ENCODE measurements around the gene PNMA8B. TPM values are rescaled to one million over a fixed set of nuclear protein-coding genes. Genes with fewer than 3 reads are reported as not detected.

The PNMA8B gene
- total RNA-seq, 1 experiment from 2014 or later: not detected

DNA sequence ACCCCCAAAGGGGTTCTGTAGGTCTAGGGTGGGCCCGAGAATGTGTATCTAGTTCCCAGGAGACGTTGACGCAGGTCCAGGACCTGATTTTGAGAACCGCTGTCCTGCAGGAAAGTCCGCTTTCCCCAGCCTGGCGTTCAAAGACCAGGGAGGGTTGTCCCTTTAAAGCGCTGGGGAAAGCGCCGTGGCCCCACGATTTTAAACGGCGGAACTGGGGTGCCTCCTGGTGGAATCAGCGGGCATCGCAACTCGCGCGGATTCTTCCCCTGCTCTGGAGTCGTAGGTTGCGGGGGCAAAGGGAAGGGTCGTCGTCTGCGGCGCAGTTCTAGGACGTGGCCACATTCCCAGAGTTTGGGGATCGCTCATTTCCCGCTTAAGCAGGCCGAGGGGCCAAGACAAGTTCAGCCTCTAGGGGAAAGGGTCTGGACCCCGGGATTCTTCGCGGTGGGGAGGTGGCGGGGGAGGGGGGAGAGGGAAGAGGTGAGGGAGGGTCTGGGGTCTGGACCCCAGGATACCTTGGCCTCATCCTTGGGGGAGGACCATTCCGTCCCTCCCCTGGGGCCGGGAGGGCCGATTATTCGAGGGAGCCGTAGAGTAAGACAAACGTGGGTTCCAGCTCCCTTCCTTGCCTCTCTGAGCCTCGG lies 7.7 kb downstream of the PNMA8B start:
- peak; percentile 52 for DNase-seq (ENCODE audit: low read depth)

DNA sequence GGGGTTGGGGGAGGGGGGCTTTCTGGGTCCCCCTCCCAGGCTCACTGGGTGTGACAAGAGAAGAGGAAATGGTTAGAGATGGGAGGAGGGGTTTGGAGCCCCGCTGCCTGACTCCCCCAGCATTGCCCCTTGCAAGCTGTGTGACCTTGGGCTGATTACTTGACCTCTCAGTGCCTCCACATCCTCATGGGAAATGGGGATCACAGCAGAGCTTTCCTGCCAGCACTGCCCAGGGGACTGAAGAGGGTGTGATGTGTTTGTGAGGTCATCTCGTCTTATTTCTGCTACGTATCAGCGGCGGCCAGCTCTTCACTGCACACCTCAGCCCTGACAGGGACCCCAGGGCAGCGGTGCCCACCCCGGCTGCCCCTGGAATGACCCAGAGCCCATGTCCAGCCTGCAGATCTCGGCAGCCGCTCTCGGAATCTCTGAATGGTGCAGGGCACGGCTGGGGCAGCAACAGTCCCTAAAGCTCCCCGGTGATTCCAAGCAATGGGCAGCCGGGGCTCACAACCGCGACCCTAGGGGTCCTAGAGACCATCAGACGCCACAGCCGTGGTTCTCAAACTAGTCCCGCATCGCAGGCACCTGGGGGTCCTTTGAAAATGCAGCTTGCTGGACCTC lies 8.4 kb downstream of the PNMA8B start:
- no peak for DNase-seq (ENCODE audit: low read depth)

DNA sequence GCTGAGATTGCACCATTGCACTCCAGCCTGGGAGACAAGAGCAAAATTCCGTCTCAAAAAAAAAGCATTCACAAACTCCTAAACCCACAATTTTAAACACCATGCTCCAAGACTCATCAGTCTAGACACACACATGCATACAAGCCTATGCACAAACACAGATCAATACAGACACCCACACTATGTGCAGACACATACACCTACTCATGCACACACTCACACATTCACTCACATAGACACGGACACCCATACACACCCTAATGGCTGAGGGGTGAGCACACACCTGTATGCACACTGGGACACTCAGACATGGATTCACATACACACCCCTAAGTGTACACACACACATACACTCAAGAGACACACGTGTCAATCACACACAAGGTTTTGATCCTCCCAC lies 9.3 kb downstream of the PNMA8B start:
- DNase-seq (ENCODE audit: low read depth): no peak

- DNase-seq (ENCODE audit: low read depth): no peak
These were observed 11.0 kb downstream of the PNMA8B start for GRCh38 chr19:46484656-46485055.

GRCh38 chr19:46482631-46483030 lies 13.0 kb downstream of the PNMA8B start:
- DNase-seq (ENCODE audit: low read depth): no peak

DNA sequence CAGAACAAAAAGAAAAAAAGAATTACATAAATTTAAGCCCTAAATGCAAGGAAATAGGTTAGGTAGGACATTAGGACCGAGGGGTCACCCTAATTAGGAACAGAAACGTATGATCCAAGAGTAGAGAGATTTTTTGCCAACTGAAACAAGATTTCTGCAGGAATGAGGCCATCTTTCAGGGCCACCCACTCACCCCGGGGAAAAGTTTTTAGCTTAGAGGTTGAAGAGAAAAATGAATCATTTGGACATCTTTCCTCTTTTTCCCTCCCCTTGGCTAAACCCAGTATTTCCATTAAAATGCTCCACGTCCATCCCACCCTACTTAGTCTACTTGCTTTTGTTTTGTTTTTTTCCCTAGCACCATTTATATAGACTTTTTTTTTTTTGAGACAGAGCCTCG lies 13.7 kb downstream of the PNMA8B start:
- DNase-seq (ENCODE audit: low read depth): no peak

- DNase-seq (ENCODE audit: low read depth): no peak
These were observed 14.3 kb downstream of the PNMA8B start for GRCh38 chr19:46481223-46481848.

DNA sequence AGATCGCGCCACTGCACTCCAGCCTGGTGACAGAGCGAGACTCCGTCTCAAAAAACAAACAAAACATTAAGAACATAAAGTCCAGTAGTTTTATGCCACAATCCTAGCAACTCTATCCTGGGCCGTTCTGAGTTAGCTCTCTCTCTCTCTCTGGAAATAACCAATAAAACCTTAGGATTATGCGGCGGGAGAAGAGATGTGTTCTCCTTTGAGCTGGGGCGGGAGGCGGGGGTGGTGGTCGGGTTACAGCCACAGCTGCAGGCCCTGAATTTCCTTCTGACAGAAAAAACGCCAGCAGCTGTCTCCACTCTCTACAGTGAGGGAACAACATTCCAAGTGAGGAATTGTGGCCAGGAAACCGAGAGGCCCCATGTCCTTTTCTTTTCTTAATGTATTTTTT lies 15.3 kb downstream of the PNMA8B start:
- DNase-seq (ENCODE audit: low read depth): no peak

GRCh38 chr19:46478356-46478986 lies 17.2 kb downstream of the PNMA8B start:
- DNase-seq (ENCODE audit: low read depth): peak; percentile 26

DNA sequence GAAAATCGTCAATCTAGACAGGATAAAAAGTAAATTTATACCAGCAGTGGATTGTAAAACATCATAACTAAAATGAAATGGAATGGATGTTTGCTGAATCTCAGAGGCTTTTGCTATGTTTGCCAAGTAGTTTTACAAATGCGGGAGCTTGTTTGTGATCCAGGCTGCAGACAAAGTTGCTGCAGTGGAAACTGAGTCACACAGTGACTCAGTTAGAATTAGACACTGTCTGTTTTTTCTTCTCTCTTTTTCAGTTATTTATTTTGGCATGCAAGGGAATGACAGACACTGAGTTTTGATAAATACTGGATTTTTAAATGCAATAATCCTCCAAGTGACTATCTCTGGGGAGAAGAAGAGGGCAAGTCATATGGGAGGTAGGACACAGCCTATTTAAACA lies 19.7 kb downstream of the PNMA8B start:
- DNase-seq (ENCODE audit: low read depth): no peak

DNA sequence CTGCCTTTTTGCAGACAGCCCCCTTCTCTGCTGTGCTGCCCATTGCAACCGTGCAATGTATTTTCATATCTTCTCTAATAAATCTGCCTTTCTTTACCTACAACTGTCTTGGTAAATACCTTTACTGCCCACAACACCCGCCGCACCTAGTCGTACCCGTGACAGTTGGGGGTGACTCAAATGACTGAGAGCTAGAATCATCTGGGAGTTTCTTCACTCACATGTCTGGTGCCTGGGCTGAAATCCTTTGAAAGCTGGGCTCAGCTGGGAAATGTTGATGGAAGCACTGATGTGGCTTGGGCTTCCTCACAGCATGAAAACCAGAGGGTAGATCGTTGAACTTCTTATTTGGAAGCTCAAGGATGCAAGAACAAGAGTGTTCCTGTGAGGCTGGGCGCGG lies 21.5 kb downstream of the PNMA8B start:
- DNase-seq (ENCODE audit: low read depth): no peak

DNA sequence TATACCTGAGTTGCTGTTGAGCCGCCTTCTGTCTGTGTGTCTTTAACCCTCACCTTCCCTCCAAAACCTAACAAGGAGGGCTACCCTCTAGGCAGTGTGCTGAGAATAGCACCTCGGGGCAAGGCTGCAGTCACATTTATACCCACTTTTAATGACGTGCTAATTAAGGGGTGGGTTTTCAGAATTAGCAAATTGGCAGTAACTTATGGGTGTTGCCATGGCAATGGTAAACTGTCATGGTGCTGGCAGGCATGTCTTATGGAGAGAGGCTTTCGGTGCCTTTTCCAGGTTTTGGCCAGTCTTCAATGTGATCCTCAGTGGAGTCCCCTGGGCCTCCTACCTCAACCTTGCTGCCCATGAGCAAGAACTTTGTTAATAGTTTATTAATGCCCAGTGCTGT lies 23.1 kb downstream of the PNMA8B start:
- DNase-seq (ENCODE audit: low read depth): no peak

GRCh38 chr19:46471811-46472543 lies 23.7 kb downstream of the PNMA8B start:
- no peak for DNase-seq (ENCODE audit: low read depth)

GRCh38 chr19:46471116-46471733 lies 24.4 kb downstream of the PNMA8B start, which contains the start of gene PNMA8A:
TSS of gene PNMA8A (minus strand) at chr19:46471563. CDS start at chr19:46471035, 528 bp downstream.
- no peak for DNase-seq (ENCODE audit: low read depth)

- DNase-seq (ENCODE audit: low read depth): no peak
These were observed 25.3 kb downstream of the PNMA8B start for GRCh38 chr19:46470376-46470775.

DNA sequence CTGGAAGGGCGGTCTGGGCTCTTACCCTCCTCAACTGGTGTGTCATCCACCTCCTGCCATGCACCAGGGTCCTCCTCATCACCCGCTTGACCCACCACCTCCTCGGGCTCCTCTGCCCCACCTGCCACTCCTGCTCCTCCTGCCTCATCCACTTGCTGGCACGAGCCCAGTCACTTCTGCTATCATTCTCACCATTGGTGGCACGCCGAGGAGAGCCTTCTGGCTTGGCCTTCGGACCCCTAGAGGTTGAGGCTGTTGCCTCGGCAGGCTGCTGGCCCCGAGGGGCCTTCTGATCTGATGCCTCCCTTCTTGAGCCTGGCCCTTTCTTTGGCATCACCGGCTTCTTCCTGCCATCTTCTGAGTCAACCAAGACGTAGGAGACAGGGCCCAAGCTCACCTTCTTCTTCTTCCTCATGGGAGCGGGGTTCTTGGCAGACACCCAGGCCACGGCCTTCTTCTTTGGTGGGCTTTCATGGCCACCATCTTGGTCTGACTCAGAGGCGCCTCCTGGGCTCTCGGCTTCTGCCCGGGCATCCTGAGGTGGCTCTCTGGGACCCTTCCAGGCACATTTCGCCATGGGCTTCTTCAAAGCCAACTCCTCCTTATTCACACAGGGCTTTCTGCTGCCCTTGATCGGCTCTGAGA lies 26.0 kb downstream of the PNMA8B start:
- no peak for DNase-seq (ENCODE audit: low read depth)

- peak; percentile 66 for DNase-seq (ENCODE audit: low read depth)
These were observed 29.0 kb downstream of the PNMA8B start for GRCh38 chr19:46466536-46467196.

- DNase-seq (ENCODE audit: low read depth): no peak
These were observed 32.2 kb downstream of the PNMA8B start for GRCh38 chr19:46463516-46463915.

GRCh38 chr19:46461537-46461936 lies 34.1 kb downstream of the PNMA8B start:
- DNase-seq (ENCODE audit: low read depth): no peak

- no peak for DNase-seq (ENCODE audit: low read depth)
These were observed 34.7 kb downstream of the PNMA8B start for GRCh38 chr19:46460981-46461380.
